ENCODE results near the gene XRCC3. TPM values are rescaled to one million over a fixed set of nuclear protein-coding genes. Genes with fewer than 3 reads are reported as not detected.
A peak's percentile ranks its signal among the peaks of the same experiment; 100 is the strongest.

The XRCC3 gene
- total RNA-seq, 2 experiments from 2014 or later, result 46.2 to 52.5 TPM

DNA sequence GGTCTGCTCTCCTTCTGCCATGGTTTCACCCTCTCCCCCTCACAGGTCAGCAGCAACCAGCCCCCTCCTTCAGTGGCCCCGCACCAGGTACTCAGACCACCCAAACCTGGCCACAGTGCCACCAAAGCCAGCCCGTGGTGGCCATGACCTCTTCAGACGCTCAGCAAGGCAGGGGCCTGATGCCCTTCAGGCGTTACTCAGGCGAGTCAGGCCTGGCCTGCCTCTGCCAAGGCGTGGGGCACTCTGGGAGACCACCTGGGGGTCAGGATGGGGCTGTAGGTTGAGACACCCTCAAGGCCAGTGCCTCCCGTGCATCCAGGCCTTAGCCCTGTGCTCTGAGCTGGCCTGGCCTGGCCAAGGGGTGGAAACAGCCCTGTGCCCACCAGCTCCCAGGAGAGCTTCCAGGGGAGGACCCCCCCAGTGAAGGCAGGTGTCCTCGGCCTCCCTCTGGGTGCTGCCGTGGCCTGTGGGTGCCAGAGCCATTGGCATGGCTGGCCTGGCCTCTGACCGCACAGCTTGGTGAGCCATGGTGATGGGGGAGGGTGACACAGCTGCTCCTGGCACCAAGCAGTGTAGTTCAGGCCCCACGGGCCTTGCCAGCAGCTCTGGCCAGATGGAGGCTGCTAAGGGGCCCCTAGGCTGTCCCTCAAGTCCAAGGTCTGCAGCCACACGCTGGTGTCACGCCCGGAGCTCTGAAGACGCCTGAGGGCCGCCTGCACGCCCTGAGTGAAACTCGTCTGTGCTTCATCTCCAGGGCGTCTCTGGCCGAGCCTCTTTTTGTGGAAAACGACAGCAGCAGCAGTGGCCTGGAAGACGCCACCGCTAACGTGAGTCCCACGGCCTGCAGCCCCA, 15.1 kb downstream of the XRCC3 start:
- Mint-ChIP-seq H3K27me3 (ENCODE audit: low read depth) (no peaks in the 10 kb centered on the region), H3K4me3 (no peak overlapping the region), H3K27ac (no peak overlapping the region), H3K9me3 (ENCODE audit: insufficient read depth) (no peaks in the 10 kb centered on the region), H3K4me1 (ENCODE audit: low read depth) (peaks cover 6% of the 10 kb centered on the region), H3K36me3 (ENCODE audit: low read depth) (peaks cover 38% of the 10 kb centered on the region)
- ATAC-seq, result no peak
- DNase-seq, result no peak
- ChIA-PET POLR2A (interaction anchor here (0.5 to 0.8 kb wide), 2 partner anchors 12 to 14 kb away, joined by 3 read pairs; no protein-coding TSS in a partner anchor), CTCF (no interaction called here)

DNA sequence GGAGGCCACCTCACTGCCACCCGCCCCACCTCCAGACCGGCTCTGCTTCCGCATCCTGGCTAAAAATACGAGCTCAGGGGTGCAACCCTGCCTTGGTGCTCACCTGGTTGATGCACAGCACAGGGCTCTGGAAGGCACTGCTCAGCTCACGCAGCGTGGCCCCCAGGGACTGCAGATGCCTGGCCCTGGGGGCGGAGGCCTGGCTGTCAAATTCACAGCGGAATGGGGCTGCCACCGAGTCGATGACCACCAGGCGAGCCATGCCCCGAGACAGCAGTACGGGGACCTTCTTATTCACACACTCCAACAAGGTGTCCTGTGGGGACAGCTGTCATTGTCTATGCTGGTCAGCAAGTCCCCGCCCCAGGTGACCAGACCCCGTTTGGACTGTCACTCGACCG, 16.0 kb downstream of the XRCC3 start:
- Mint-ChIP-seq H3K4me3 (no peak overlapping the region), H3K9me3 (ENCODE audit: insufficient read depth) (no peaks in the 10 kb centered on the region), H3K27me3 (ENCODE audit: low read depth) (no peaks in the 10 kb centered on the region), H3K4me1 (ENCODE audit: low read depth) (no peaks in the 10 kb centered on the region), H3K36me3 (ENCODE audit: low read depth) (peaks cover 33% of the 10 kb centered on the region), H3K27ac (peak overlapping the region; percentile 43)
- DNase-seq, result no peak
- POLR2A ChIA-PET, result no interaction called here
- CTCF ChIA-PET, result interaction anchor here (1.8 kb wide), 1 partner anchor 109 kb away, joined by 4 read pairs; no protein-coding TSS in a partner anchor
- ATAC-seq, result no peak

DNA sequence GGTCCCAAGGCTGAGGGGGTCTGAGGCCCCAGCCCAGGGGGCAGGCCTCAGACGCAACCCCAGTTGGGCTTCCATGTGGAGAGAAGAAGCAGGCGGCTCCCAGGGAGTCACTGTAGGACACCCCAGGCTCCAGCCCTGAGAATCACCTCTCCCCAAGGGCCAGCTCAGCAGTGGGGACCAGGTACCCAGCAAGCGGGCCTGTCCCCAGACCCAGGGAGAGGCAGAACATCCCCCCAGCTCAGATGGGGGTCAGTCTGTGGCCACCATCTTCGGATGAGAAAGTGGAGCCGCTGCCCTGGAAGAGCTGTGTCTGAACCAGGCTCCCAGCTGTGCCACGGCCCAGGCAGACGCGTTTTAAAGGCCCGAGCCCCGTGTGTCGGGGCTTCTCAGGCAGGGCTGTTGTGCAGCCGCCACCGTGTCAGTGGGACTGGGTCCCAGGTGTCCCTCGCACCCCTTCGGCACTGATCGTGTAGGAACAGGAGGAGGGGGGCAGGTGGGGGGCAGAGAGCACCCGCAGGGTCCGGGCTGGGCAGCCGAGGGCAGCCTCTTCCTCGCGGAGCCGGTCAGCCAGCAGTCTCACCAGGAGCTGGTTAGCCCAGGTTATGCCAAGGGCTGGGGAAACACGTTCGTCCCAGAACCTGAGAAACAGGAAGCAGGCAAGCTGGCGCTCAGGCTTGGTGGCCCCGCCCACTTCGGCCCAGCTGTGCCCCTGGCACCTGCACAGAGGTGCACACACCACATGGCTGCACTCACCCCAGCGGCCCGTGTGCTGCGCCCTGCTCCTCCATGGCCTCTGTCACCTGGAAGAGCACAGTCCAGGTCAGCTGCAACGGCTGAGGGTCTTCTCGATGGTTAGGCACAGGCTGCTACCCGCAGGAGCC, 16.6 kb downstream of the XRCC3 start:
- no peaks in the 10 kb centered on the region for H3K27me3 Mint-ChIP-seq (ENCODE audit: low read depth)
- ATAC-seq (no peak), DNase-seq (no peak)
- H3K9me3 Mint-ChIP-seq (ENCODE audit: insufficient read depth), result no peaks in the 10 kb centered on the region
- H3K36me3 Mint-ChIP-seq (ENCODE audit: low read depth), result peaks cover 37% of the 10 kb centered on the region
- ChIA-PET POLR2A (no interaction called here), CTCF (interaction anchor here (1.8 kb wide), 1 partner anchor 110 kb away, joined by 4 read pairs; no protein-coding TSS in a partner anchor)
- H3K27ac Mint-ChIP-seq, result no peak overlapping the region
- H3K4me1 Mint-ChIP-seq (ENCODE audit: low read depth), result no peaks in the 10 kb centered on the region
- no peak overlapping the region for H3K4me3 Mint-ChIP-seq

DNA sequence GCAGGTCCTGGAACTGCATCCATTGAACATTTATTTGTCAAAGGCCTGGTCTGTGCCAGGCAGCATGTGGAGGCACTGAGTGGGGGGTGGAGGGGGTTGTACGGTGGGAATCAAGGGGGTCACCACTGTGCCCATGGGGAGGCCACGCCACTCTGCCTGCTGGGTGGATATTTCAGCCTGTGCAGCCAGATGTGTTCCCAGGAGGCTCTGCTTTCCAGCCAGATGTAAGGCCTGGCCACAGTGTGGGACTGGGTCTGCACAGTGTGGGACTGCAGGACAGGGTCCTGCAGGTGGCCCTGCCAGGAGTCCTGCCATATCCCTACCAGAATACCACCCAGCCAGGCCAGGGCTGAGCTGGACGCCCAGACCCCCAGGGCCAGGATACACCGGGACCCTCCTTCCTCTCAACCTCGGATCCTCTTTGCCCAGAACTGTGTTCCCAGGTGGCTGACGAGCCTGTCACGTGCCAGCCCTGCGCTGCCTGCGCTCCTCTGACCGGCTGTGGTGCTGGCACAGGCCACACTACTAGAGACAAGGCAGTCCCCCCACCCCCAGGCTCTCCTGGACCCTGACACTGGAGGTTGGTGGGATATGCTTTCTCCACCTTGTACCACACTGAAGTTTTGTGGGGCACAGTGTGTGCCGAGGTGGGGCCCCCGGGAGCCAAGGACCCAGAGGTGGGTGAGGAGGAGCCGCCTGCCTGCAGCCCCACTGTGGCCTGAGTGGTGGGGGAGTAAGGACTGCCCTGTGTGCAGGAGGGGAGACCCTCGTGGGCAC, 17.5 kb downstream of the XRCC3 start:
- DNase-seq (no peak), ATAC-seq (no peak)
- no peaks in the 10 kb centered on the region for H3K4me1 Mint-ChIP-seq (ENCODE audit: low read depth)
- CTCF ChIA-PET, result interaction anchor here (1.8 kb wide), 2 partner anchors 18 to 111 kb away, joined by 4 to 5 read pairs; no protein-coding TSS in a partner anchor
- POLR2A ChIA-PET, result no interaction called here
- peaks cover 39% of the 10 kb centered on the region for H3K36me3 Mint-ChIP-seq (ENCODE audit: low read depth)
- no peak overlapping the region for H3K4me3 Mint-ChIP-seq
- H3K27ac Mint-ChIP-seq, result no peak overlapping the region
- no peaks in the 10 kb centered on the region for H3K27me3 Mint-ChIP-seq (ENCODE audit: low read depth)
- H3K9me3 Mint-ChIP-seq (ENCODE audit: insufficient read depth), result no peaks in the 10 kb centered on the region

DNA sequence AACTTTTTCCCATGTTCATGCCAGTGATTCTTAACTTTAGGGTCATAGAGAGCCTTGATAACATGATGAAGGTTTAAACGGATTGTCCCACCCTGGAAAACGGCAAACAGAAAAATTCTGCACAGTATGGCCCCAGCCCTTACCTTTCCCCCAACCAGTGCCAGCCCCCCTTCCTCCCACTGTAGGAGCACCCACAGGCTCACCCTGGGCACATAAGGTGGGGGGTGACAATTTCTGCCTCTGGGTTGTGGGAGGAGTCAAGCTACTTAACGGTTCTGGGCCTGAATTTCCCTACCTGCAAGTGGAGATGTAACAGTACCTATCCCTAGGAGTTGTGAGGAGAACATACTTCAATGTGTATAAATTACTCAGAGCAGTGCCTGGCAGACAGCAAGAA, 18.0 kb downstream of the XRCC3 start:
- Mint-ChIP-seq H3K4me3 (no peak overlapping the region), H3K9me3 (ENCODE audit: insufficient read depth) (no peaks in the 10 kb centered on the region), H3K27ac (no peak overlapping the region), H3K27me3 (ENCODE audit: low read depth) (no peaks in the 10 kb centered on the region), H3K4me1 (ENCODE audit: low read depth) (no peaks in the 10 kb centered on the region), H3K36me3 (ENCODE audit: low read depth) (peaks cover 37% of the 10 kb centered on the region)
- ATAC-seq (no peak), DNase-seq (no peak)
- ChIA-PET CTCF (interaction anchor here (1.8 kb wide), 1 partner anchor 17 kb away, joined by 5 read pairs; no protein-coding TSS in a partner anchor), POLR2A (no interaction called here)

DNA sequence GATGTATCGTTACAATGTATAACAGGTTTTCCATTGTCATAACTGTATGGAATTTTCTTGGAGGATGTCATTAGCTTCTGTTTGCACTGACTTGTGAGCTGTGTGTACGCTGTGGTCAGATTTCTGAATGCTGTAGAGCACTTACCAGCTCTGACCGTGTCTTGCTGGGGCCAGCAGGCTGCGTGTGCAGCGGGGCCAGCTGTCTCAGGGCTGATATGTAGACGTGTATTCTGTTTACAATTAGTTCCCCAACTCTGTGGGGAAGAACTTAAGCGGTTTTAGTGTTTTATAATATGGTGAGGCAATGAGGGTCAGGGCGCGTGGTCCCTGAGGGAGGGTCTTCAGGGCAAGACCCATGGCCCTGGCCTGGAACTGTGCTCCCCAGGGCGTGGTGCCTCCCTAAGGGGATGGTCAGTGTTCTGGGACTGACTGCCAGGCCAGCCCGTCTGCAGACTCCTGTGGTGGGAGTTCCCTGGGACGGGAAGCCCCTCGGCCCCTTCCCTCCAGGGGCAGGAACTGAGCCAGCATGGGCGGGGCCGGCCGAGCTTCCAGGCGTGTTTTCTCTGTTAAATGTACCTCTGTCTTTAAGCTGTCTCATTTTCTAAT, 18.7 kb downstream of the XRCC3 start:
- CTCF ChIA-PET, result interaction anchor here (1.8 kb wide), 1 partner anchor 17 kb away, joined by 5 read pairs; no protein-coding TSS in a partner anchor
- Mint-ChIP-seq H3K27me3 (ENCODE audit: low read depth) (no peaks in the 10 kb centered on the region), H3K36me3 (ENCODE audit: low read depth) (peaks cover 34% of the 10 kb centered on the region), H3K4me1 (ENCODE audit: low read depth) (no peaks in the 10 kb centered on the region), H3K9me3 (ENCODE audit: insufficient read depth) (no peaks in the 10 kb centered on the region), H3K4me3 (no peak overlapping the region), H3K27ac (peak overlapping the region; percentile 20)
- POLR2A ChIA-PET, result no interaction called here
- ATAC-seq (no peak), DNase-seq (no peak)

DNA sequence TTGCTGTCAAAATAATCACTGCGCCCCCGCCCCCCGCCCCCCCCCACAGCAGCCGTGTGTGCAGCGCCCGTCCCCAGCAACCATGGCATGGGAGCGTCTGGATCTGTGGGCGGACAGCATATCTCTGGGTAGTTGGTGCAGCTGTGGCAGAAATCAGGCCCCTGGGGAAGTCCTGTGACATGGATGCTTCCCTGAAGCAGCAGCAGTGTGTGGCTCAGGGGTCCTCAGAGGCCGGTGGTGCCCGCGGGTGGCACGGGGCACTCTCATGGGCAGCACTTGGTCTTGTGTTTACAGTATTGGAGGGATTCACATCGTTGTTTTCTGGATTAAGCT, 19.2 kb downstream of the XRCC3 start:
- H3K27ac Mint-ChIP-seq, result no peak overlapping the region
- DNase-seq, result no peak
- no peaks in the 10 kb centered on the region for H3K27me3 Mint-ChIP-seq (ENCODE audit: low read depth)
- no peaks in the 10 kb centered on the region for H3K4me1 Mint-ChIP-seq (ENCODE audit: low read depth)
- POLR2A ChIA-PET, result no interaction called here
- no peaks in the 10 kb centered on the region for H3K9me3 Mint-ChIP-seq (ENCODE audit: insufficient read depth)
- CTCF ChIA-PET, result interaction anchor here (1.8 kb wide), 1 partner anchor 16 kb away, joined by 5 read pairs; no protein-coding TSS in a partner anchor
- H3K36me3 Mint-ChIP-seq (ENCODE audit: low read depth), result peaks cover 34% of the 10 kb centered on the region
- ATAC-seq, result no peak
- H3K4me3 Mint-ChIP-seq, result no peak overlapping the region

DNA sequence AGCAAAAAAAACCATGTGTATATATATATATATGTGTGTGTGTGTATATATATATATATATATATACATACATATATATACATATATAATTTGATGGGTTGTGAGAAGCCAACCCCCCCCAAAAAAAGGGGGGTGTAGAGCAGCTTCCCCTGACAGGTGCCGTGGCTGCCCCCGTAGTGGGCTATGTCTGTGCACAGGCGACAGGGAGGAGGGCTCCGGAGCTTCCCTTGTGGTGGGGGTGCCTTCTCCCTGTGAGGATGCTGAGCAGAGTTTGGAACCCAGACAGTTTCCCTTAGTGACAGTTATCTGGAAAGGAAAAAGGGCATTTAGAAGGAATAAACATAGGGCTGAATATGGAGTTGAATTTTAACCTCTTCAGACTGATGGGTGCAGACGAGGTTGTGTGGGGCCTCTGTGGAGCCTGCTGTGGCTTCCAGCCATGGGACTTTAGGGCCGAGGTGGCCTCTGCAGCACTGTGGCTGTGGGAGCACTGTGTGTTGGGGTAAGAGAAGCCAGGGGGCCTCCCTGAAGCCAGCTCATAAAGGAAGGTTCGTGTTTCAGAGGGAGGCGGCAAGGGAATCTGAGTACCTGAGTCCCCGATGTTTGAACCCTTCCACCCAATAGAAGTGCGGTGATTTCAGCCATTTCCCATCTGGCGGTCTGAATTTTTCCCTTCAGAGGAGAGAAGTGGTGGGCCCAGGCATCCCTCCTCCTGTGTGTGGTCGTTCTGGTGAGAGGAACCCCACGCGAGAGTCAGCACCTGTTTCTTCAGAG, 19.8 kb downstream of the XRCC3 start:
- no peaks in the 10 kb centered on the region for H3K9me3 Mint-ChIP-seq (ENCODE audit: insufficient read depth)
- POLR2A ChIA-PET, result no interaction called here
- H3K4me1 Mint-ChIP-seq (ENCODE audit: low read depth), result no peaks in the 10 kb centered on the region
- peaks cover 35% of the 10 kb centered on the region for H3K36me3 Mint-ChIP-seq (ENCODE audit: low read depth)
- no peak overlapping the region for H3K4me3 Mint-ChIP-seq
- no peak overlapping the region for H3K27ac Mint-ChIP-seq
- H3K27me3 Mint-ChIP-seq (ENCODE audit: low read depth), result no peaks in the 10 kb centered on the region
- CTCF ChIA-PET, result no interaction called here
- no peak for DNase-seq
- no peak for ATAC-seq

DNA sequence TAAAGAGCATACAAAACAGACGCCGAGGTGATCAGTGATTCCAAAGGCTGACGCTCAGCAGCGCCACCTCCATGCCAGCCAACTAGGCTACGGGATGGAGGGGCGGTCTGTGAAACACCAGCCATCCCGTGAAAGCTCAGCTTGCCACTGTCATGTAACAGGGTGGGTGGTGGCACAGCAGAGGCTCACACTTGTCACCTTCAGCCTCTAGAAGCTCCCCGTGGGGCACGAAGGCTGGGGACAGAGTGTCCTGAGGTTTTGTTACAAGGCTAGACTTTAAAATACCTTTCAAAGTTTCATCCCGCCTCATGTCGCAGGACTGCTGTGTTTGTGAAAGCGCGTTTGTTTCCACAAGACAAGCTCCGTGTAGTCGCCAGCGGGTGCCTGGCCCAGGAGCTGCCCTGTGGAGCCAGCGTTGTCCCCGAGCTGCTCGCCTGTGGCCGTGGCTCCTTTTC, 20.7 kb downstream of the XRCC3 start:
- H3K4me3 Mint-ChIP-seq, result no peak overlapping the region
- no peaks in the 10 kb centered on the region for H3K27me3 Mint-ChIP-seq (ENCODE audit: low read depth)
- H3K27ac Mint-ChIP-seq, result no peak overlapping the region
- POLR2A ChIA-PET, result interaction anchor here (0.6 to 0.9 kb wide), 2 partner anchors 15 to 32 kb away, joined by 3 read pairs; no protein-coding TSS in a partner anchor
- H3K9me3 Mint-ChIP-seq (ENCODE audit: insufficient read depth), result no peaks in the 10 kb centered on the region
- DNase-seq, result no peak
- peaks cover 36% of the 10 kb centered on the region for H3K36me3 Mint-ChIP-seq (ENCODE audit: low read depth)
- ATAC-seq, result no peak
- CTCF ChIA-PET, result no interaction called here
- H3K4me1 Mint-ChIP-seq (ENCODE audit: low read depth), result no peaks in the 10 kb centered on the region

DNA sequence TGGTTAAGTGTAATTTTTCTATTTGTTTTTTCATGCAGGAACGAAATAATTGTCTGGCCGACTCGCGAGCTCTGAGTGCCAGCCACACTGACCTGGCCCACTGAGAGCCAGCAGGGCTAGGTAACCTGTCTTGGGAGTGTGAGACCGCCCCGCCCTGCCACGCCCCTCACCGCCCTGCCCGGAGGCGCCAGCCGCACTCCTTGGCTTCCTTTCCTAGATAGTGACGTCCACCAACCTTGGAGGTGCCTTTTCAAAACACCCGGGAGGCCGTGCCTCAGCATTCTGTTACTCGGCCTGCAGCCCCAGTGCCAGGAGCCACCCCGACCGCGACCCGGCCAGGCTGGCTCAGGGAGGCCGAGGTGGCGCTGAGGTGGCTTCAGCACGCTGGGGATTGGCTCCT, 21.7 kb downstream of the XRCC3 start:
- DNase-seq (no peak), ATAC-seq (no peak)
- Mint-ChIP-seq H3K27ac (no peak overlapping the region), H3K4me3 (no peak overlapping the region), H3K9me3 (ENCODE audit: insufficient read depth) (no peaks in the 10 kb centered on the region), H3K27me3 (ENCODE audit: low read depth) (no peaks in the 10 kb centered on the region), H3K4me1 (ENCODE audit: low read depth) (no peaks in the 10 kb centered on the region), H3K36me3 (ENCODE audit: low read depth) (peaks cover 39% of the 10 kb centered on the region)
- CTCF ChIA-PET, result interaction anchor here (1.1 kb wide), 1 partner anchor 14 kb away, joined by 4 read pairs; no protein-coding TSS in a partner anchor
- POLR2A ChIA-PET, result no interaction called here

Data from activated CD8-positive, alpha-beta T cell treated with anti-CD3 and anti-CD28 coated beads, Interleukin-2, amount 10 ng/mL, durations not matched to agents 7 days and 5 days (primary cell).